IMR-90 (cell line): ENCODE results near the gene SRPK1.

Experiments
- BHLHE40 ChIP-seq: fragments of 150-350 bp; IDR thresholded peaks from 2 replicates; pipeline ENCODE4 v1.6.1; 2016; ENCODE audit warnings: mild to moderate bottlenecking, low read depth, low read length
- CEBPB ChIP-seq: IDR thresholded peaks from 2 replicates; pipeline ENCODE4 v1.6.1; 2012; ENCODE audit warnings: low read depth, low read length, improper control_type of control experiment
- FOS ChIP-seq: fragments of 150-350 bp; IDR thresholded peaks from 2 replicates; pipeline ENCODE4 v1.6.1; 2016; ENCODE audit warnings: low read depth, low read length
- MAFK ChIP-seq: IDR thresholded peaks from 2 replicates; pipeline ENCODE4 v1.6.1; 2012; ENCODE audit warnings: low read depth, low read length, improper control_type of control experiment
- MAZ ChIP-seq: IDR thresholded peaks from 2 replicates; pipeline ENCODE4 v1.6.1; 2012; ENCODE audit warnings: low read depth, mild to moderate bottlenecking, low read length, improper control_type of control experiment, moderate library complexity, borderline replicate concordance
- MXI1 ChIP-seq: IDR thresholded peaks from 2 replicates; pipeline ENCODE4 v1.6.1; 2012; ENCODE audit warnings: low read depth, mild to moderate bottlenecking, low read length, moderate library complexity, borderline replicate concordance
- NFE2L2 ChIP-seq: fragments of 150-350 bp; IDR thresholded peaks from 2 replicates; pipeline ENCODE4 v1.6.1; 2016; ENCODE audit warnings: low read depth, mild to moderate bottlenecking, low read length
- POLR2A ChIP-seq: IDR thresholded peaks from 2 replicates; pipeline ENCODE4 v1.6.1; 2012; ENCODE audit warnings: mild to moderate bottlenecking, low read depth, low read length
- RAD21 ChIP-seq: IDR thresholded peaks from 2 replicates; pipeline ENCODE4 v1.6.1; 2012; ENCODE audit warnings: low read length, improper control_type of control experiment
- RFX5 ChIP-seq: IDR thresholded peaks from 2 replicates; pipeline ENCODE4 v1.8.0; 2012; ENCODE audit warnings: low read depth, mild to moderate bottlenecking, low read length, moderate library complexity
- TF ChIP-seq, protein P1 (sequence below): conservative IDR thresholded peaks from 2 replicates; pipeline ENCODE4 v1.5.1; 2012; ENCODE audit warnings: mild to moderate bottlenecking, low read depth, low read length, improper control_type of control experiment
- TF ChIP-seq, protein P2 (sequence below): fragments of 150-350 bp; IDR thresholded peaks from 2 replicates; pipeline ENCODE4 v1.6.1; 2017; ENCODE audit warnings: mild to moderate bottlenecking, antibody characterized with exemption, low read length, low read depth
- TF ChIP-seq, protein P3 (sequence below): fragments of 150-350 bp; IDR thresholded peaks from 2 replicates; pipeline ENCODE4 v1.6.1; 2016; ENCODE audit warnings: low read depth, mild to moderate bottlenecking, low read length, moderate library complexity, borderline replicate concordance

DNA sequence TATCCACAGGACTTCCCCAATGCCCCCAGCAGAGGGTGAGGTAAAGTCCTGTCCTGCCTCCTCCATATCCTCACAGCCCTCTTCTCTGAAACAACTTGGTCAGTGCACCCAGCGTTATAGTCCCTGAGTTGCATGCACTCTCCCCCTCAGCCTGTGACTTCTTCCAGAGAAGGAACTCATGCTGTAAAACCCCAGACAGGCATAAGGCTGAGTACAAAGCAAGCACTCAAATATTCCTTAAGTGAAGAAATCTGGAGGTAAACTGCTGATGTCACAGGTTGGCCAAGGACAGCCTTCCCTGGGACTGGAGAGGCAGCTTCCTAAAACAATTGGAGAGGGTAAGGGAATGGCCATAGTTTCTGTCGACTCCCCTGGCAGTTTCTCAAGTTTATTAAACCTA is 12.9 kb upstream of the SRPK1 start:
- TF ChIP-seq, protein P1, sequence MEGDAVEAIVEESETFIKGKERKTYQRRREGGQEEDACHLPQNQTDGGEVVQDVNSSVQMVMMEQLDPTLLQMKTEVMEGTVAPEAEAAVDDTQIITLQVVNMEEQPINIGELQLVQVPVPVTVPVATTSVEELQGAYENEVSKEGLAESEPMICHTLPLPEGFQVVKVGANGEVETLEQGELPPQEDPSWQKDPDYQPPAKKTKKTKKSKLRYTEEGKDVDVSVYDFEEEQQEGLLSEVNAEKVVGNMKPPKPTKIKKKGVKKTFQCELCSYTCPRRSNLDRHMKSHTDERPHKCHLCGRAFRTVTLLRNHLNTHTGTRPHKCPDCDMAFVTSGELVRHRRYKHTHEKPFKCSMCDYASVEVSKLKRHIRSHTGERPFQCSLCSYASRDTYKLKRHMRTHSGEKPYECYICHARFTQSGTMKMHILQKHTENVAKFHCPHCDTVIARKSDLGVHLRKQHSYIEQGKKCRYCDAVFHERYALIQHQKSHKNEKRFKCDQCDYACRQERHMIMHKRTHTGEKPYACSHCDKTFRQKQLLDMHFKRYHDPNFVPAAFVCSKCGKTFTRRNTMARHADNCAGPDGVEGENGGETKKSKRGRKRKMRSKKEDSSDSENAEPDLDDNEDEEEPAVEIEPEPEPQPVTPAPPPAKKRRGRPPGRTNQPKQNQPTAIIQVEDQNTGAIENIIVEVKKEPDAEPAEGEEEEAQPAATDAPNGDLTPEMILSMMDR: no peak
- no peak for TF ChIP-seq MXI1
- no peak for TF ChIP-seq POLR2A
- TF ChIP-seq NFE2L2: no peak
- TF ChIP-seq, protein P2, sequence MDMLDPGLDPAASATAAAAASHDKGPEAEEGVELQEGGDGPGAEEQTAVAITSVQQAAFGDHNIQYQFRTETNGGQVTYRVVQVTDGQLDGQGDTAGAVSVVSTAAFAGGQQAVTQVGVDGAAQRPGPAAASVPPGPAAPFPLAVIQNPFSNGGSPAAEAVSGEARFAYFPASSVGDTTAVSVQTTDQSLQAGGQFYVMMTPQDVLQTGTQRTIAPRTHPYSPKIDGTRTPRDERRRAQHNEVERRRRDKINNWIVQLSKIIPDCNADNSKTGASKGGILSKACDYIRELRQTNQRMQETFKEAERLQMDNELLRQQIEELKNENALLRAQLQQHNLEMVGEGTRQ: no peak
- TF ChIP-seq MAZ: no peak
- TF ChIP-seq MAFK: no peak
- no peak for TF ChIP-seq CEBPB
- no peak for TF ChIP-seq RFX5
- TF ChIP-seq, protein P3, sequence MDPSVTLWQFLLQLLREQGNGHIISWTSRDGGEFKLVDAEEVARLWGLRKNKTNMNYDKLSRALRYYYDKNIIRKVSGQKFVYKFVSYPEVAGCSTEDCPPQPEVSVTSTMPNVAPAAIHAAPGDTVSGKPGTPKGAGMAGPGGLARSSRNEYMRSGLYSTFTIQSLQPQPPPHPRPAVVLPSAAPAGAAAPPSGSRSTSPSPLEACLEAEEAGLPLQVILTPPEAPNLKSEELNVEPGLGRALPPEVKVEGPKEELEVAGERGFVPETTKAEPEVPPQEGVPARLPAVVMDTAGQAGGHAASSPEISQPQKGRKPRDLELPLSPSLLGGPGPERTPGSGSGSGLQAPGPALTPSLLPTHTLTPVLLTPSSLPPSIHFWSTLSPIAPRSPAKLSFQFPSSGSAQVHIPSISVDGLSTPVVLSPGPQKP: no peak
- no peak for TF ChIP-seq FOS
- no peak for TF ChIP-seq BHLHE40
- no peak for TF ChIP-seq RAD21
